SK-N-SH (cell line): ENCODE data around the gene NTM. TPM values are rescaled to one million over a fixed set of nuclear protein-coding genes. Genes with fewer than 3 reads are reported as not detected.

Experiments used
- CTCF ChIA-PET: fragments of 300-600, 350-600 bp; formaldehyde crosslinking; extraction: SDS; loops from one replicate; lab custom pipeline; 2021; lab: Yijun Ruan, JAX
- POLR2A ChIA-PET: fragments of 350-600 bp; sonication (Branson Sonifier 250); formaldehyde crosslinking; extraction: SDS; loops from one replicate; lab custom pipeline; 2020; ENCODE audit warnings: antibody characterized with exemption, inconsistent platforms; lab: Yijun Ruan, JAX
- DNase-seq: peaks from one replicate; pipeline ENCODE4 v3.0.0; 2012
- H2AFZ ChIP-seq: fragments of 200-600 bp; sonication (generic); 2 replicates; pipeline ENCODE4 v1.8.1; 2016; ENCODE audit warnings: antibody characterized with exemption, mild to moderate bottlenecking, low read depth
- H3F3A ChIP-seq: fragments of 200-600 bp; sonication (generic); replicated peaks from 2 replicates; pipeline ENCODE3; 2016; ENCODE audit warnings: antibody characterized with exemption, mild to moderate bottlenecking; ENCODE audit not compliant: insufficient read depth
- H3K27ac ChIP-seq, 2 experiments: fragments of 200-500 bp in 1 of 2; fragments of 200-600 bp in 1 of 2; sonication (Bioruptor generic) in 1 of 2; sonication (generic), shearing (Covaris generic) in 1 of 2; 2 replicates each; pipeline versions ENCODE4 v1.5.1 to v1.6.1; 2014 to 2016; ENCODE audit warnings: low read depth in 2 of 2, inconsistent platforms in 1 of 2, low read length in 1 of 2, mild to moderate bottlenecking in 1 of 2, mixed read lengths in 1 of 2
- H3K27me3 ChIP-seq: fragments of 200-600 bp; sonication (generic), shearing (Covaris generic); 2 replicates; pipeline ENCODE4 v1.6.1; 2016; ENCODE audit warnings: mixed run types; ENCODE audit not compliant: insufficient read depth
- H3K36me3 ChIP-seq, 2 experiments: fragments of 200-500 bp in 1 of 2; fragments of 200-600 bp in 1 of 2; sonication (Bioruptor generic) in 1 of 2; sonication (generic) in 1 of 2; replicated peaks in 1 of 2; 2 replicates each; pipeline versions ENCODE3 to v1.5.1; 2014 to 2016; ENCODE audit warnings: low read length in 1 of 2, mild to moderate bottlenecking in 1 of 2; ENCODE audit not compliant: insufficient read depth in 2 of 2, control insufficient read depth in 1 of 2
- H3K4me1 ChIP-seq, 2 experiments: fragments of 200-500 bp in 1 of 2; fragments of 200-600 bp in 1 of 2; sonication (Bioruptor generic) in 1 of 2; sonication (generic), shearing (Covaris generic) in 1 of 2; 2 replicates each; pipeline versions ENCODE4 v1.5.1 to v1.6.1; 2014 to 2016; ENCODE audit warnings: low read depth in 1 of 2, low read length in 1 of 2, mixed run types in 1 of 2; ENCODE audit not compliant: insufficient read depth in 2 of 2, control insufficient read depth in 1 of 2
- H3K4me2 ChIP-seq: fragments of 200-600 bp; sonication (generic), shearing (Covaris generic); 2 replicates; pipeline ENCODE4 v1.6.1; 2017; ENCODE audit warnings: mixed run types
- H3K4me3 ChIP-seq, 2 experiments: fragments of 200-500 bp in 1 of 2; fragments of 200-600 bp in 1 of 2; sonication (Bioruptor generic) in 1 of 2; sonication (generic), shearing (Covaris generic) in 1 of 2; 2 replicates each; pipeline versions ENCODE4 v1.5.1 to v1.8.1; 2014 to 2016; ENCODE audit warnings: low read depth in 2 of 2, inconsistent platforms in 1 of 2, low read length in 1 of 2, mild to moderate bottlenecking in 1 of 2, mixed read lengths in 1 of 2, moderate library complexity in 1 of 2
- H3K79me2 ChIP-seq: fragments of 200-600 bp; sonication (generic); 2 replicates; pipeline ENCODE4 v1.8.1; 2017; ENCODE audit warnings: mild to moderate bottlenecking; ENCODE audit not compliant: insufficient read depth
- H3K9ac ChIP-seq: fragments of 200-600 bp; sonication (generic); 2 replicates; pipeline ENCODE4 v1.6.1; 2017; ENCODE audit warnings: mixed run types
- H3K9me2 ChIP-seq: fragments of 200-600 bp; sonication (generic); 2 replicates; pipeline ENCODE4 v1.6.1; 2017; ENCODE audit warnings: mixed run types
- H3K9me3 ChIP-seq: fragments of 200-600 bp; sonication (generic); 2 replicates; pipeline ENCODE4 v1.6.1; 2017; ENCODE audit warnings: mixed run types, mild to moderate bottlenecking, moderate library complexity
- H4K20me1 ChIP-seq: fragments of 200-600 bp; sonication (generic); 2 replicates; pipeline ENCODE4 v1.6.1; 2017; ENCODE audit warnings: mild to moderate bottlenecking, mixed run types; ENCODE audit not compliant: insufficient read depth
- ELF1 ChIP-seq: IDR thresholded peaks from 2 replicates; pipeline ENCODE4 v1.4.0; 2012
- EP300 ChIP-seq, 2 experiments: IDR thresholded peaks; 2 replicates each; pipeline versions ENCODE4 v1.4.0 to v1.6.1; 2012; ENCODE audit warnings: borderline replicate concordance in 1 of 2, low read depth in 1 of 2, low read length in 1 of 2
- EZH2phosphoT487 ChIP-seq: fragments of 200-600 bp; sonication (generic); IDR thresholded peaks from 2 replicates; pipeline ENCODE4 v1.6.1; 2017; ENCODE audit warnings: low read depth, mixed run types, mild to moderate bottlenecking, antibody characterized with exemption, moderate library complexity, borderline replicate concordance
- GATA2 ChIP-seq: sonication (generic); formaldehyde crosslinking; IDR thresholded peaks from 2 replicates; pipeline ENCODE4 v1.5.0; 2020; ENCODE audit warnings: mild to moderate bottlenecking, missing genetic modification reagents
- MAX ChIP-seq: IDR thresholded peaks from 2 replicates; pipeline ENCODE4 v1.4.0; 2012; ENCODE audit warnings: low read depth
- MEF2A ChIP-seq: IDR thresholded peaks from 2 replicates; pipeline ENCODE4 v1.4.0; 2012; ENCODE audit warnings: low read depth, borderline replicate concordance
- NFIC ChIP-seq: IDR thresholded peaks from 2 replicates; pipeline ENCODE4 v1.4.0; 2012; ENCODE audit warnings: borderline replicate concordance
- PBX3 ChIP-seq: IDR thresholded peaks from 2 replicates; pipeline ENCODE4; 2012
- RFX5 ChIP-seq: IDR thresholded peaks from 2 replicates; pipeline ENCODE4 v1.6.1; 2012; ENCODE audit warnings: mild to moderate bottlenecking, improper control_type of control experiment, low read length
- RXRA ChIP-seq: IDR thresholded peaks from 2 replicates; pipeline ENCODE4 v1.4.0; 2012; ENCODE audit warnings: low read depth, mild to moderate bottlenecking, borderline replicate concordance
- SMC3 ChIP-seq: IDR thresholded peaks from 2 replicates; pipeline ENCODE4 v1.6.1; 2012; ENCODE audit warnings: low read depth, low read length, improper control_type of control experiment
- TEAD4 ChIP-seq: IDR thresholded peaks from 2 replicates; pipeline ENCODE4 v1.4.0; 2012; ENCODE audit warnings: mild to moderate bottlenecking, borderline replicate concordance; ENCODE audit not compliant: insufficient read depth
- USF2 ChIP-seq: fragments of 150-350 bp; IDR thresholded peaks from 2 replicates; pipeline ENCODE4 v1.6.1; 2017; ENCODE audit warnings: antibody characterized with exemption, low read length, low read depth, borderline replicate concordance
- ZBTB33 ChIP-seq: IDR thresholded peaks from 2 replicates; pipeline ENCODE4 v1.4.0; 2012; ENCODE audit warnings: low read depth, borderline replicate concordance
- WGBS: methylation state at CpG from one replicate; pipeline ENCODE4 v1.1.6; 2017; ENCODE audit warnings: low lambda C conversion rate; 5-methylcytosine and 5-hydroxymethylcytosine counted together
- polyA plus RNA-seq, 3 experiments: library from polyadenylated mRNA; depleted of rRNA; stranded (reverse); fragments of >200 nt; gene quantifications; 2 replicates each; pipeline ENCODE4 v1.2.3, GENCODE V29; 2012

NTM gene
- polyA plus RNA-seq, 1 of the 3 experiments (the other 2 are of a cell fraction) = 20.0 TPM

DNA sequence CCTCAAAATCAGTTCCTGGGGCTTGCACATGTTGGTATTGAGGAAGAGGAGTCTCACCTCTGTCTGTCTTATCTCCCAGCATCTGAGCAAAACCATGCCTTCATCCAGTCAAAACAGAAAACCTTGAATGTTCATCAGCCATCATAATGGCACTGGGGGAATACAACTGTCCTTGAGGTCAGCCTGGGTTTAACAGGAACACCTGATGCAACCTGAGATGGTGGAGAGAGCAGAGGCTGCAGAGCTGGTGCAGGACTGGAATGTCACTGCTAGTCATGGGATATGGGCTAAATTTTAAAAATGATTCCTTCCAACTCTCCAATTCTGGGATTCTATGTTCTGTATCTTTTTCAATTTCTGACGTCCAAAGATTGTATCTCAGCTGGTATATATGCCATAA is 931.0 kb downstream of the NTM start:
- 27% methylated on average over 1 of the region's 1 CpG for WGBS
- Histone ChIP-seq H3K27me3 (no peaks in the 10 kb centered on the region), H3K36me3 (no peaks in the 10 kb centered on the region), H3K4me1 (no peaks in the 10 kb centered on the region), H3K27ac (no peak overlapping the region), H2AFZ (no peak overlapping the region), H3K9me2 (no peaks in the 10 kb centered on the region), H3K4me2 (no peak overlapping the region), H4K20me1 (no peaks in the 10 kb centered on the region), H3K9ac (no peak overlapping the region), H3K9me3 (no peaks in the 10 kb centered on the region), H3F3A (no peaks in the 10 kb centered on the region), H3K4me3 (no peak overlapping the region), H3K79me2 (no peaks in the 10 kb centered on the region)
- no peak for DNase-seq
- TF ChIP-seq EP300 (IDR thresholded peaks at IDR 0.05; ENCODE audit: borderline replicate concordance in 1 of 2, low read depth in 1 of 2, low read length in 1 of 2) (no peak), NFIC (no peak), ZBTB33 (no peak), MEF2A (no peak), ELF1 (no peak), GATA2 (CRISPR knock-in tag) (no peak), RXRA (no peak)
- CTCF ChIA-PET = interaction anchor here (0.6 to 6.3 kb wide), 3 partner anchors 11 to 80 kb away, joined by 3 to 64 read pairs (median 13); no protein-coding TSS in a partner anchor
- POLR2A ChIA-PET = no interaction called here

DNA sequence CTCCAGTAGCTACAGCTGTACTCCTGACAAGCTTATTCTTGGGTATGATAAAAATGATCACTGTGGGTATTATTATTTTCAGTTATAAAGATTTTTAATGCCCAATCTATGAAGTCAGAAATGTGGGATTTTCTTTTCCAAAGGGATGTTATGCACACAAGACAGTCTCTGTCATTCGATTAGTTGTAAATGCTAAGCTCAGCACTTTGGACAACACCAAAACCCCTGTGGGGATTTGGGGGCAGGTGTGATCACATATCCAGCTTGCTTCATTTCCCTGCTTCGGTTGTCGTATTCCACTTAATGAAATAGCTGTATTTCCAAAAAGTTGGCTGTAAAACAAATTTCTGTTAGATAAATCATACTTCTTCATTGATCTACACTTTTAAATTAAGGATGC is 931.5 kb downstream of the NTM start:
- 64% methylated on average over 3 of the region's 3 CpGs for WGBS
- Histone ChIP-seq H3K27ac (no peak overlapping the region), H3K4me2 (no peak overlapping the region), H3K27me3 (no peaks in the 10 kb centered on the region), H3K9me3 (no peaks in the 10 kb centered on the region), H3K9ac (no peak overlapping the region), H2AFZ (no peak overlapping the region), H3K4me1 (no peaks in the 10 kb centered on the region), H3K4me3 (no peak overlapping the region), H3F3A (no peaks in the 10 kb centered on the region), H4K20me1 (no peaks in the 10 kb centered on the region), H3K36me3 (no peaks in the 10 kb centered on the region), H3K79me2 (no peaks in the 10 kb centered on the region), H3K9me2 (no peaks in the 10 kb centered on the region)
- ChIA-PET CTCF (interaction anchor here (1.0 to 6.3 kb wide), 3 partner anchors 10 to 42 kb away, joined by 3 to 64 read pairs (median 13); no protein-coding TSS in a partner anchor), POLR2A (no interaction called here)
- DNase-seq = no peak
- TF ChIP-seq PBX3 = no peak
- TF ChIP-seq MAX = no peak
- no peak for TF ChIP-seq USF2
- TF ChIP-seq RFX5 = no peak
- no peak for TF ChIP-seq TEAD4
- no peak for TF ChIP-seq SMC3
- TF ChIP-seq EZH2phosphoT487 = no peak
